ENCODE results near the gene COPS2.

DNA sequence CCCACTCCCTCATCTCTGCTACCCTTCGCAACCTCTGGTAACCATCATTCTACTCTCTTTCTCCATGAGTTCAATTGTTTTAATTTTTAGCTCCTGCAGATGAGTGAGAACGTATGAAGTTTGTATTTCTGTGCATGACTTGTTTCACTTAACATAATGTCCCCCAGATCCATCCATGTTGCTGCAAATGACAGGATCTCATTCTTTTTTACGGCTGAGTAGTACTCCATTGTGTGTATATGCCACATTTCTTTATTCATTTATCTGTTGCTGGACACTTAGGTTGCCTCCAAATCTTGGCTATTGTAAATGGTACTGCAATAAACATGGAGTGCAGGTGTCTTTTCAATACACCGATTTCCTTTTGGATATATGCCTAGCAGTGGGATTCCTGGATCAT is 26.7 kb upstream of the COPS2 start:
- TF ChIP-seq, protein P1, sequence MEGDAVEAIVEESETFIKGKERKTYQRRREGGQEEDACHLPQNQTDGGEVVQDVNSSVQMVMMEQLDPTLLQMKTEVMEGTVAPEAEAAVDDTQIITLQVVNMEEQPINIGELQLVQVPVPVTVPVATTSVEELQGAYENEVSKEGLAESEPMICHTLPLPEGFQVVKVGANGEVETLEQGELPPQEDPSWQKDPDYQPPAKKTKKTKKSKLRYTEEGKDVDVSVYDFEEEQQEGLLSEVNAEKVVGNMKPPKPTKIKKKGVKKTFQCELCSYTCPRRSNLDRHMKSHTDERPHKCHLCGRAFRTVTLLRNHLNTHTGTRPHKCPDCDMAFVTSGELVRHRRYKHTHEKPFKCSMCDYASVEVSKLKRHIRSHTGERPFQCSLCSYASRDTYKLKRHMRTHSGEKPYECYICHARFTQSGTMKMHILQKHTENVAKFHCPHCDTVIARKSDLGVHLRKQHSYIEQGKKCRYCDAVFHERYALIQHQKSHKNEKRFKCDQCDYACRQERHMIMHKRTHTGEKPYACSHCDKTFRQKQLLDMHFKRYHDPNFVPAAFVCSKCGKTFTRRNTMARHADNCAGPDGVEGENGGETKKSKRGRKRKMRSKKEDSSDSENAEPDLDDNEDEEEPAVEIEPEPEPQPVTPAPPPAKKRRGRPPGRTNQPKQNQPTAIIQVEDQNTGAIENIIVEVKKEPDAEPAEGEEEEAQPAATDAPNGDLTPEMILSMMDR (IDR thresholded peaks at IDR 0.05 in 8 of 11, conservative IDR thresholded peaks at IDR 0.05 in 3 of 11) = no peak
- TF ChIP-seq POLR2AphosphoS5 (IDR thresholded peaks at IDR 0.05) = no peak
- TF ChIP-seq POLR2A (IDR thresholded peaks at IDR 0.05) = no peak

Data from spleen (tissue), 7 donors.